GM18520 (cell line): ENCODE data around the gene RNF182.

ENCODE experiments used
- ATAC-seq: cut with Tn5 transposase; IDR thresholded peaks from one replicate; pipeline ENCODE4 v1.9.1; 2021; ENCODE audit not compliant: unreplicated experiment

RNF182 gene

GRCh38 chr6:14028631-14029030 lies 103.9 kb downstream of the RNF182 start:
- no peak for ATAC-seq

- ATAC-seq = no peak
Measured at GRCh38 chr6:14029605-14030004, 104.9 kb downstream of the RNF182 start.
